COR-L47 (cell line): ENCODE results near the gene CCNF.

Experiments used
- DNase-seq: peaks from one replicate; lab custom pipeline; 2025; lab: John Stamatoyannopoulos, UW

The CCNF gene

DNA sequence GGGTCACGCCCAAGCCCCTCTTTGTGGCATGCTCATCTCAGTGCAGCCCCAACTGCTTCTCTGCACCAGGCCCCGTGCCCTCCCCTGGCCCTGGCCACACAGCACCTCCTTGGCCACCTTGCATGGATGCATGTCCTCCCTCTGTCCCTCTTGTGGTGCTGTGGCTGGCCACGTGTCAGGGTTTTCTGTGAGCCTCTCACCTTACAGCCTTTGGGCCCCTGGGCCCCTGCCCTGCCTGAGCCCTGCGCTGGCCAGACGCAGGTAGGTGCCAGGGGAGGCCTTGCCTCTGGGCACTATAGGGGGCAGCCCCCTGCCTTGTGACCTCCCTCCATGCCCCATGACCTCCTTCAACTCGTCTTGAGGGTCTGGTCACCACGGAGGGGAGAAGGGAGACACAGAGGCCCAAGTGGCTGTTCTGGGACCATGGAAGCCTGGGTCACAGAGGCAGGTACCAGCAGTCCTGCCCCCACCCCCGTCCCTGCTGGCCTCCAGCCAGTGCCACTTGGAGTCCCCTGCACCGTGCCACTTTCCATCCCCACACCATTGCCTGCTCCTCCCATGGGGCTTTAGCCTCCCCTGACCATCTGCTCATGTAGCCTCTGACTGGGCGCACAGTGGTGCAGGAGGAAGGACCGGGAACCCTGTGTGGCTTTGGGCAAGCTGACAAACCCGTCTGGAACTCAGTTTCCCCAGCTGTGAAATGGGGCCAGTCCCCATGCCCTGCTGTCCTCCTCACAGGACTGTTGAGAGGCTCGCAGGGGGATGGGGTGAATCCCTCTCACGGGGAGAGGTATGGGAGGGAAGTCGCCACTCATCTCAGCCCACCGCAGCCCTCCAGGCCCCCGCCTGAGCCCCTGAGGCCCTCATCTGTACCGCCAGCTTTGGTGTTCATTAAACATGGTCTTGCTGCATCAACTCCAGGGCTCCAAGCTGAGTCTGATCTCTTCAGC, 73.0 kb downstream of the CCNF start:
- no peak for DNase-seq

GRCh38 chr16:2505695-2506094, 76.4 kb downstream of the CCNF start:
- DNase-seq, result no peak

GRCh38 chr16:2507052-2507659, 77.9 kb downstream of the CCNF start:
- no peak for DNase-seq

- DNase-seq, result no peak
These were observed 78.4 kb downstream of the CCNF start for GRCh38 chr16:2507665-2508064.
